ENCODE measurements around the gene CNOT4. TPM values are rescaled to one million over a fixed set of nuclear protein-coding genes. Genes with fewer than 3 reads are reported as not detected.

Gene CNOT4
- total and polyA plus RNA-seq, 2 of the 8 experiments (the other 6 are each of a cell fraction or from before 2014, with no cell fraction given): 10.9 to 25.8 TPM

GRCh38 chr7:135428011-135428410 is 81.9 kb downstream of the CNOT4 start:
- no peak overlapping the region for H3K14ac ChIP-seq (ENCODE audit: insufficient read length)
- no peak for FAIRE-seq
- H4K91ac ChIP-seq (replicated peaks; ENCODE audit: insufficient read length, low read length): no peak overlapping the region
- TF ChIP-seq EZH2 (IDR thresholded peaks at IDR 0.05; ENCODE audit: low read depth, low read length, severe bottlenecking): no peak
- TF ChIP-seq CHD1 (IDR thresholded peaks at IDR 0.05; ENCODE audit: low read depth, low read length): no peak
- TF ChIP-seq GTF2F1 (IDR thresholded peaks at IDR 0.05; ENCODE audit: borderline replicate concordance, low read depth, low read length): no peak
- no peak for TF ChIP-seq EGR1 (IDR thresholded peaks at IDR 0.05; ENCODE audit: borderline replicate concordance, low read depth, low read length)
- no peak for TF ChIP-seq JUND (IDR thresholded peaks at IDR 0.05; ENCODE audit: low read length)
- TF ChIP-seq BCL11A (IDR thresholded peaks at IDR 0.05; ENCODE audit: low read depth in 2 of 2, low read length in 2 of 2): no peak
- TF ChIP-seq, protein P1, sequence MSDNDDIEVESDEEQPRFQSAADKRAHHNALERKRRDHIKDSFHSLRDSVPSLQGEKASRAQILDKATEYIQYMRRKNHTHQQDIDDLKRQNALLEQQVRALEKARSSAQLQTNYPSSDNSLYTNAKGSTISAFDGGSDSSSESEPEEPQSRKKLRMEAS (IDR thresholded peaks at IDR 0.05): peak; percentile 72
- H3K56ac ChIP-seq (replicated peaks; ENCODE audit: insufficient read length, low read depth, low read length): no peak overlapping the region
- H3K27me3 ChIP-seq (replicated peaks in 1 of 4; ENCODE audit: control insufficient read depth in 3 of 4, extremely low read depth in 1 of 4, insufficient read depth in 3 of 4, low read length in 3 of 4): no peaks in the 10 kb centered on the region
- POLR2A ChIA-PET (ENCODE audit: partially characterized antibody): no interaction called here
- no peaks in the 10 kb centered on the region; the same call in 1 of the 2 replicates for H3K23me2 ChIP-seq (ENCODE audit: low read depth, low read length)
- no peak overlapping the region for H2AK5ac ChIP-seq (ENCODE audit: low read depth, low read length)
- H3K23ac ChIP-seq (ENCODE audit: insufficient read length): no peak overlapping the region
- no peak overlapping the region for H2BK15ac ChIP-seq (ENCODE audit: low read length)
- 0 out of 7 replicates have a peak, but pooled peaks cover 0 to 3% (median 0%) of the 10 kb centered on the region in 4 experiments for H3K4me1 ChIP-seq (replicated peaks in 1 of 4; ENCODE audit: control insufficient read depth in 3 of 4, insufficient read depth in 4 of 4, low read length in 3 of 4)
- no peak overlapping the region for H3K9ac ChIP-seq (replicated peaks in 1 of 4; ENCODE audit: extremely low read depth in 1 of 4, low read depth in 3 of 4, low read length in 3 of 4)
- no peaks in the 10 kb centered on the region for H3K36me3 ChIP-seq (ENCODE audit: control insufficient read depth in 2 of 4, insufficient read depth in 4 of 4, low read length in 3 of 4)
- no peaks in the 10 kb centered on the region for H4K20me1 ChIP-seq (replicated peaks in 1 of 2; ENCODE audit: control insufficient read depth in 1 of 2, insufficient read depth in 2 of 2, low read length in 2 of 2)
- no peak overlapping the region for H4K5ac ChIP-seq (ENCODE audit: insufficient read length, low read depth, low read length)
- no peak overlapping the region for H2AFZ ChIP-seq (ENCODE audit: low read length)
- no peak overlapping the region for H3K4me2 ChIP-seq (ENCODE audit: insufficient read depth in 1 of 2, low read depth in 2 of 2, low read length in 2 of 2)
- CTCF ChIA-PET (ENCODE audit: partially characterized antibody): interaction anchor here (0.9 kb wide), 2 partner anchors 12 to 13 kb away, joined by 3 to 4 read pairs; no protein-coding TSS in a partner anchor
- no peak overlapping the region for H2BK12ac ChIP-seq (ENCODE audit: low read depth, low read length)
- no peak overlapping the region for H3K18ac ChIP-seq (ENCODE audit: extremely low read depth, low read length)
- no peak for DNase-seq (ENCODE audit: low read depth in 1 of 2, low spot score in 2 of 2)
- H3K27ac ChIP-seq (ENCODE audit: low read depth, low read length): no peak overlapping the region
- H3K4me3 ChIP-seq (ENCODE audit: extremely low read depth in 1 of 4, insufficient read depth in 2 of 4, low read depth in 3 of 4, low read length in 4 of 4): no peak overlapping the region
- H3K4ac ChIP-seq (replicated peaks; ENCODE audit: insufficient read length, low read depth, low read length): no peak overlapping the region
- H4K8ac ChIP-seq (ENCODE audit: extremely low read depth, insufficient read depth, low read length): no peak overlapping the region
- no peak overlapping the region for H2BK20ac ChIP-seq (ENCODE audit: low read length)
- H2BK120ac ChIP-seq (replicated peaks; ENCODE audit: low read depth, low read length): no peak overlapping the region
- peaks cover 0 to 33% of the 10 kb centered on the region in 2 experiments; a peak in 2 of 4 replicates for H3K79me2 ChIP-seq (ENCODE audit: control insufficient read depth in 1 of 2, insufficient read depth in 2 of 2, low read length in 2 of 2)
- H2BK5ac ChIP-seq (ENCODE audit: low read depth, low read length): no peak overlapping the region
- H3K9me3 ChIP-seq (ENCODE audit: insufficient read depth in 2 of 2, low read depth in 1 of 2, low read length in 1 of 2): no peaks in the 10 kb centered on the region
- H3K79me1 ChIP-seq (ENCODE audit: low read depth, low read length): 0 out of 2 replicates have a peak, but pooled peaks cover 2% of the 10 kb centered on the region
